T follicular helper cell (primary cell): Measurements from ENCODE around the gene FGR.
"Not testable (repeated sequence)": the region's sequence is repeated elsewhere in the genome, so short reads cannot be mapped to it uniquely, and the experiment has no call there.

Experiments used
- DNase-seq: peaks from one replicate; pipeline ENCODE4 v3.0.0-alpha.2; 2020; ENCODE audit warnings: low read depth

The FGR gene

DNA sequence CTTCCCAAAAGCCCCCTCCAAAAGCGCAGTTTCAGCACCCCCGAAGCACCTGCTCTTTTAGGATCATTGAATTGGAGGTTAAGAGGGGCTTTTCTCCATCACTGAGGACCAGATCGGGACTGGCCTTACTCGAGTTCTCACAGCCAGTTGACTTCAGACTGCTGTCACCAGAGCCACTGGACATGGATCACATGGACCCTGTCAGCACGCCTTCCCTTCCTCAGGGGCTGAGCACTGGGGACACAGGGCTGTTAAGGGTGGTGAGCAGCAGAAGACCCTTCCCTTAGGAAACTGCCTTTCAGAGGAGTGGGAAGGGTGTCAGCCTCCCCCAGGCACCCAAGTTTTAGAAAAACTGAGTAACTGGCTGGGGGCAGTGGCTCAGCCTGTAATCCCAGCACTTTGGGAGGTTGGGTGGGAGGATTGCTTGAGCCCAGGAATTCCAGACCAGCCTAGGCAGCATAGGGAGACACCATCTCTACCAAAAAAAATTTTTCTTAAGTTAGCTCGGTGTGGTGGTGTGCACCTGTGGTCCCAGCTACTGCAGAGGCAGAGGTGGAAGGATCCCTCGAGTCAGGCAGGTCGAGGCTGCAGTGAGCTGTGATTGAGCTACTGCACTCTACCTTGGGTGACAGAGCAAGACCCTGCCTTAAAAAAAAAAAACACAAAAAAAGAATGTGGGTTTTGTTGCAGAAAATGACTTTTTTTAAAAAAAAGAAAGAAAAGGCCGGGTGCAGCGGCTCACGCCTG is 584 bp upstream of the FGR start:
- no peak for DNase-seq

DNA sequence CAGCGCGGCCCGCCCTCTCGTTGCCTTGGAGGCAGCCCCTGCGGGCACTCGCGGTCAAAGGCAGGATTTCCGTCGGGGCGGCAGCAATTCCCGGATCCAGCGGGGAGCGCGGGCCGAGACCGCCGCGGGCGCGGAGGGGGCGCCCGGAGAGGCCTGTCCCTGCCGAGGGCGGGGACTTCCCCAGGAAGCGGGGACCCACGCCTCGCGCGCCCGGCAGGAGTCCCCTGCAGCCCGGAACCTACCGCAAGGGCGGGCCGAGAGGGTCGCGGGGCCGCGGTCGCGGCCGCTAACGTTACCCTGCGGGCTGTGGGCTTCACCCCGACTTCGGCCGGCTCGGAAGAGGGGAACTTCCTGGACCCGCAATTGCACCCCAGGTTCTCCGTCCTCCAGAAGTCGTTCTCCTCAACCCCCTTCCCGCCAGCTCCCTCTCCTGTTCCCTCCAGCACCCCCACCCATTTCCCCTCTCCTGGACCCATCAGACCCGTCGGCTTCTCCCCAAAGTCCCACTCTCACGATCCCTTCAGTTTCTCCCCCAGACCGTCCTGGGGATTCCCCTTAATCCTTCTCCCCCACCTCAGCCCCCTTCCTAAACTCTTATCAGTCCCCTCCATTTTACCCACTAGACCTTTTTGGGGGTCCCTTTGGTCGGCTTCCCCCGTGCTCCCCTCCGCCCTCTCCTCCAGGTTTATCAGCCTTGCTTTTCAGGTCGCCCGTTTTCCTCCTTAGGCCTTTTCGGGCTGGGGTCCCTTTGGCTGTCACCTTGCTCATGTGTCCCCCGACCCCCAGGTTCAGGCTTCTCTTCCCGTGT is 604 bp downstream of the FGR start:
- DNase-seq = no peak

DNA sequence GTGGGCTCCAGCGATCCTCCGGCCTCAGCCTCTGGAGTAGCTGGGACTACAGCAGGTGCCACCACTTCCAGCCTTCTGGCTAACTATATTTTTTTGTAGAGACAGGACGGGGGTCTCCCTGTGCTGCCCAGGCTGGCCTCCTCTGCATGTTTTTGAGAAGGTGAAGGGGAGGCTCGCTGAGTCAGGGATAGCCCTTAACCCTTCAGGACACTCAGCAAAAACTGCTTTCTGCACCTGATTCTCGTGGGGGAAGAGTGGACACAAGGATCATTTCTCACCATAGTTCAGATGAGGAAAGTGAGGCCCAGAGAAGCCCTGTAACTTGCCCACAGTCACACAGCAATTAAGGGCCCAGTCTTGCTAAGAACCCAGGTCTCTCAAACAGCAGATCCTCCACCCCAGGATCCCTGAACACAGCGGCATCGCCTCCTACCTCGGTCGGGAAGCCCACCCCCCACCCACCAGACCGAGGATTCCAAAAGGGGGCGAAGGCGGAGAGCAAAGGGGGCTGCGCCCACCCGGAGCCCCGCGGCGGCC is 1.3 kb downstream of the FGR start:
- no peak for DNase-seq

DNA sequence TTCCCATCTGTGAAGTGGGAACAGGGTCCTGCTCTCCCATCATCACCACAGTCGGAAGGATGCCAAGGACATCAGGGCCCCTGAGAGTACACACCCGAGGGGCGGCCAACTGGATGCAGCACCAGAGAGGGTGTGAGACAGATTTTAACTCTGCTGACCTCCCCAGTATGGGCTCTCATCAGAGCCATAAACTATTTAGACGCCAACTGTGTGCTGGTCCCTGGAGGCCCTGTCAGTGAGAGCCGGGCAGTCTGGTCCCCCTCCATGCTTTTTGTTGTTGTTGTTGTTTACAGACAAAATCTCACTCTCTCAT is 1.7 kb downstream of the FGR start:
- DNase-seq = no peak

DNA sequence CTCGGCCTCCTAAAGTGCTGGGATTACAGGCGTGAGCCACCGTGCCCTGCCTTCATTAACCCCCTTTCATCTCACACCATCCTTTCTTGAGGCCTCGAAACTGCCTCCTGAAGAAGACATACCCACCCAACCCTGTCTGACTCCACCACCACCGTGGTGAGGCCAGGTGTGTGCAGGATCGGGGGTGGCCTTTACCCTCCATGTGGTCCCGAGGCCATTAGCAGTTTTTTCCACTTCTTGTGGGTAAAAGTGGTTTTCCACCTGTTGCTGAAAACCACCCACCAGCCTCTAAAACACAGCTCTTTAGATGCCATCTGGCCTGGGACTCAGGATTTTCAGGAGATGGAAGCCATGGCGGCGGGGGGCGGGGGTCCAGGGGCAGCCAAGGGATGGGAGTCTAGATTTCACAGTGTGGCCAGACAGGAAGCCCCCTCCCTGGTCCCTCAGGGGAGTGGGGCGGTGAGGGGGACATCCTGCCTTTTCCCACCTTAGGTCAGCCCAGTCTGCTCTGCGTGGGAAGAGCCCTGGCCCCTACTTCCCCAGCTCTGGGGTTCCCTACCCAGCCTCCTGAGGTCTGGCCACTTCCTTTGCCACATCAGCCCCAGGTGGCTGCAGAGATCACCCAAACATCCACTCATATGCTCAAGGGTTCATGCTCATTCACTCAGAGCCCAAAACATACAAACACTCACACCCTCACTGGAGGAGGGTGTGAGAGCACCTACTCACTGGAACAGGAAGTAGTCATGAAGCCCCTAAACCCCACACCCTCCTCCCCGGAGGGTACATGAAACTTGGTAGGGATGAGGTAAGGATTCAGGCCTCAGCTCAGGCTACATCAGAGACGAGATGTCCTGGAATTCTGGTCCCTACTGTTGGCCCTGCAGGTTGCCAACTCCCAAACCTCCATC is 2.3 kb downstream of the FGR start:
- DNase-seq = no peak

DNA sequence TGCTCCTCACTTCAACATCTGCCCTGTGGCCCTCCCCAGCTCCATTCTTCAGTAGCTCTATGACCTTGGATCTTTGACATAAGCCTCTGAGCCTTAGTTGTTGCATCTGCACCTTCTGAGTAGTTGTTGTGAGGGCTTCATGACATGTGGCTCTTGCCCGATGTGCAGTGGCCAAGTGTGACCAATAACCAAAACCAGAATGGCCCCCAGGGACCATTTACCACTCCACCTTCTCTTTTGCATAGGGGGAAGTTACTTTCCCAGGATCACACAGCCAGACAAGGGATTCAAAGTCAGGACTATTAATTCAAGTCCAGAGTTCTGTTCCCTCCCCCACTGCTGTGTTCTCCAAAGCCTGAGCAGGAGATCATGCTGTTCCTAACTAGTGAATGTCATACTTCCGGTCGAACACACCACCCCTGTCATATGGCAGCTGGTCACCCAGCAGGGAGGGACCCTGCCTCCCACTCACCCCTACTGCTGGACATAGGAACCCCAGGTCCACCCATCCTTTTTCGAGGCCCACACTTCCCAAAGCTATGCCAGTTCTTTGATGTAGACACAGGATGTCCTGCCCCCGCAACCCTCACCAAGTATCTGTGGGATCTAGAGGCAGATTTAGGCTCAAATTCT is 4.0 kb downstream of the FGR start:
- no peak for DNase-seq

DNA sequence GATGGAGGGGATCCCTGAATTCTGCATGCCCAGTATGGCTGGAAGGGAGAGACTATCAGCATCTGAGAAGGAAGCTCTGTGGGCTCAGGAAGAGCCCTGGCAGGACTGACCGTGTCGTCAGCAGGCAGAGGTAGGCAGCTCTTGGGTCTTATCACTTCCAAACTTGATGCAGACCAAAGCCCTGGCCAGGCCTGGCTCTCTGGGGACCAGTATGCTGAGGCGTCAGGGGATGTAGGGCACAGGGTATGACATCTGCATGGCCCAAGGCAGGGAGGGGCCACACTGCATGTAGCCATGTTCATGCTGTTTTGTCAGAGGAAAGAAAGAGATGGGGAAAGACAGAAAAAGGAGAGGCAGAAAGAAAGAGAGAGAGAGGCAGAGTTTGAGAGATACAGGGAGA is 6.3 kb downstream of the FGR start:
- DNase-seq = no peak

DNA sequence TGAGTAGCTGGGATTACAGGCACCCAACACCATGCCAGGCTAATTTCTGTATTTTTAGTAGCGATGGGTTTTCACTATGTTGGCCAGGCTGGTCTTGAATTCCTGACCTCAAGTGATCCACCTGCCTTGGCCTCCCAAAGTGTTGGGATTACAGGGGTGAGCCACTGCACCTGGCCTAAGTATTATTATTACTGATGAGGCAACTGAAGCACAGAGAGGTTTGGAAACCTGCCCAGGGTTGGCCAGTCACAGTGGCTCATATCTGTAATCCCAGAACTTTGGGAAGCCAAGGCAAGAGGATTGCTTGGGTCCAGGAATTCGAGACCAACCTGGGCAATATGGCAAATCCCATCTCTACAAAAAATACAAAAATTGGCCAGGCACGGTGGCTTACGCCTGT is 7.3 kb downstream of the FGR start:
- not testable (repeated sequence) for DNase-seq

DNA sequence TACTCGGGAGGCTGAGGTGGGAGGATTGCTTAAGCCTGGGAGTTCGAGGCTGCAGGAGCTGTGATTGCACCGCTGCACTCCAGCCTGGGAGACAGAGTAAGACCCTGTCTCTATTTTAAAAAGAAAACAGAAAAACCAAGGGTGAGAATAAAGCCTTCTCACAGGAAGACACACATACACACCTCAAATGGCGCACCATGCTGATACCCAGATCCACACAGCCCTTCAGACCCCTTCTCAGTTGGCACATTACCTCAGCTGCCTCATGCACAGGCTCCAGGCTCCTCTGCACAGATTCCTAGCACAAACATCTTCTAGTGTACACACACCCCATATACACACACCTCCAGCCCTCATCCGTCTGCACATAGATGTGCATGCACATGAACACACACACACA is 7.9 kb downstream of the FGR start:
- no peak for DNase-seq

DNA sequence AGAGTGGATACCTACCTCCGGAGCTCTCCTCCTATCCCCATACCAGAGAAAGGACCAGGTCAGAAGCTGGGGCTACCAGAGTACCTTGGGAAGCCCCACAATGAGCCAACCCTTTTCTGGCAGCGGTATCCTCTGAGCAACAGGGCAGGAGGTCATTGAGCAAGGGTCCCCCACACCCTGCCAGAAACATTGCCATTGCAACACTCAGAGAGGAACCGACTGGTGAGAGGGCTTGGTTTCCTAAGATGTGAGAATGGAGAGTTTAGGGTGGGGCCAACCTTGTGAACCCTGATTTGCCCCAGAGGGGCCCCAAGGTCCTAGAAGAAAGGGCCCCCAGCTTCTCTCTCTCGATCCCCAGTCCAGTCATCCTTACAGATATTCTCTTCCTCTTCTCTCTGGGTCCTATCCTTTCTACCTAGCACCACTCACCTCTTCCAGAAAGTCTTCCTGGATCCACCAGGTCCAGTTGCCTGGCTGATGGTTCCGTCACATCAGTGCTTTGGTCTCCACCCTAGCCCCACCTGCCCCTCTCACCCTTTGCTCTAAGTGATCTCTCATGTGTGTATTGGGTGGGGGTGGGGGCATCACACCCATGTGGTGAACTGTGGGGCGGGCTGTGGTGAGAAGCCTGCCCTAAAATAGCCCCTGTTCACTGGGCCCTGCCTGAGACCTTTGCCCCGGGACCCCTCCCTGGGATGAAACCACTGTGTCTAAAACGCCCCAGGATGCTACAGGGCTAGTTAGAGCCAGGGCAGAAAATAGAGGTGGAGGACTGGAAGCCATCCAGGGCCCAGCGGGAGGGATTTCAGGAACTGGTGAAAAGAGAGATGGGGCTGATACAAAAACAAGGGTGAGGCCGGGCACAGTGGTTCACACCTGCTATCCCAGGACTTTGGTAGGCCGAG is 8.7 kb downstream of the FGR start:
- no peak for DNase-seq

DNA sequence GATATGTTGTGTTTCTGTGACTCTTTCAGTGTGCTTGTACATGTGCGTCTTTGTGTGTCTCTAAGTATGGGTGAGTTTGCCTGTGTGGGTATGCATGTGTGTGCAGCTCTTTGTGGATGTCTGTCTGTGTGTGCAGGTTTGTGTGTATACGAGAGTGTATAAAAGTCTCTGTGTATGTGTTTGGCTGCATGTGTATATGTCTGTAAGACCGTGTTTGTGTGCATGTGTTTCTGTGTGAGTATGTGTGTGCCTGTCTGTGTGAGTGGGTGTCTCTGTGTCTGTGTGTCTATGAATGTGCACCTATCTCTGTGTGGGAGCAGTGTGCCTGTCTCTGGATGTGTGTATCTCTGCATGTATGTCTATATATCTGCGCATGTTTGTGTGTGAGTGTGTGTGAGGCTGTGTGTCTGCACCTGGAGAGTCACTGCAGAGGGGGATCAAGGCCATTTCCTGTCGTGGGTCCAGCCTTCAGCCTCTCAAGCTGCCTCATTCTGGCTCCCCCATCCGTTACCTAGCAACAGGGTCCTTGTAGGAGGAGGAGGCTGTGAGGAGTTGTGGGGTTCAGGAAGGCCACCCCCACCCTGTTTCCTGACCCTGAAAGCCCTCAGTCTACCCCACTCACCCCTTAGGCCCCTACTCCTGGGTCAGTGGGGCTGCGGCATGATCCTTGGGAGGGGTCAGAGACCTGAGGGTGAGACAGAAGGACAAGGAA is 10.4 kb downstream of the FGR start:
- DNase-seq = no peak

DNA sequence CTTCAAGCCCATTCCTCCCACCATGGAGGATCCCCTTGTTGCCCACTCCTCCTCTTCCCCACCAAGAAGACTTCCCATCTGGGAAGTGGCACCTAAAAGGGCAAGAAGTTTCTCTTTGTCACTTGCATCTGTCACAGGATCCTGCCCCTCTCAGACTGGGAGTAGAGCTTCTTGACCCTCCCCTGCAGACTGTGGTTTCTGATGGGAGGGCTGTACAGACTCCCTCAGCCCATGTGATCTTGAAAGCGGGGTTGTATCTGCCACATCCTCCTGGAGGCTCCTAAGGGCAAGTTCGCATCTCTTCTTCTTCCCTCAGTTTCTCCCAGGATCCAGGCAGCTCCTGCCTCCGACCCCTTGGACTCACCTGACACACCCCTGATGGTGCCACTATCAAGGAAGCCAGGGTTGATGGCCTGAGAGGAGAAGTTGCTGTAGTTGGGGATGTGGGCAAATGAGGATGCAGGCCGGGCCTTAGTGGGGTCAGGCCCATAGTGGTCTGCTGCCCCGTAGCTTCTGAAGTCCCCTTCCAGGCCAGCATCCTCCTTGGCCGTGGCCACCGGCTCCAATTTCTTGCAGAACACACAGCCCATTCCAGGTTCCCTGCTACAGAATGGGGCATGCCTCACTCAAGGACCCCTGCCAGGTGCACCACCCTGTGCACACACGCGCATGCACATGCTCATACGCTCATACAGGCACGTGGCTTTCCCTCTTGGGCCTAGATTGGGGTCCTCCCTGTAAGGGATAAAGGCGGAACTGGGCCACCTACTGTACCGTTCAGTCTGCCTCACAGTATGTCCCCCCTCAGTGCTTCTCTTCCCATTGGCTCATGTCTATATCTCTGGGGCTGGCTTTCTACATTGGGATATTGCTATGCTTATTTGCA is 11.4 kb downstream of the FGR start:
- DNase-seq = no peak

DNA sequence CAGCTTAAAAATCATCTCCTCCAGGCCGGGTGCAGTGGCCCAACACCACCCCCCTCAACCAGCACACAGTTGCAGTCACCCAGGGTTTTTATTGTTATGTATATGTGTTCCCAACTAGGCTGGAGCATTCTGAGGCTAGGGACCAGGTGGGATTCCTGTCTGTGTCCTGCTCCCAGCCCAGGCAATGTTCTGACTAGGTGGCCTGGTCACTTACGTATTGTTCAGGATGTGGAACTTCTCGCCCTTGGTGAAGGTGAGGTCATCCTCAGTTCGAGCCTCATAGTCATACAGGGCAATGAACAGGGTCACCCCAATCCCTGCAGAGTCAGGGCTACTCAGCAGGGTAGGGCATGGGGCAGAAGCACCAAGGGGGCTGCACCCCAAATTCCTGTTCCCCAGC is 12.2 kb downstream of the FGR start:
- DNase-seq = no peak

DNA sequence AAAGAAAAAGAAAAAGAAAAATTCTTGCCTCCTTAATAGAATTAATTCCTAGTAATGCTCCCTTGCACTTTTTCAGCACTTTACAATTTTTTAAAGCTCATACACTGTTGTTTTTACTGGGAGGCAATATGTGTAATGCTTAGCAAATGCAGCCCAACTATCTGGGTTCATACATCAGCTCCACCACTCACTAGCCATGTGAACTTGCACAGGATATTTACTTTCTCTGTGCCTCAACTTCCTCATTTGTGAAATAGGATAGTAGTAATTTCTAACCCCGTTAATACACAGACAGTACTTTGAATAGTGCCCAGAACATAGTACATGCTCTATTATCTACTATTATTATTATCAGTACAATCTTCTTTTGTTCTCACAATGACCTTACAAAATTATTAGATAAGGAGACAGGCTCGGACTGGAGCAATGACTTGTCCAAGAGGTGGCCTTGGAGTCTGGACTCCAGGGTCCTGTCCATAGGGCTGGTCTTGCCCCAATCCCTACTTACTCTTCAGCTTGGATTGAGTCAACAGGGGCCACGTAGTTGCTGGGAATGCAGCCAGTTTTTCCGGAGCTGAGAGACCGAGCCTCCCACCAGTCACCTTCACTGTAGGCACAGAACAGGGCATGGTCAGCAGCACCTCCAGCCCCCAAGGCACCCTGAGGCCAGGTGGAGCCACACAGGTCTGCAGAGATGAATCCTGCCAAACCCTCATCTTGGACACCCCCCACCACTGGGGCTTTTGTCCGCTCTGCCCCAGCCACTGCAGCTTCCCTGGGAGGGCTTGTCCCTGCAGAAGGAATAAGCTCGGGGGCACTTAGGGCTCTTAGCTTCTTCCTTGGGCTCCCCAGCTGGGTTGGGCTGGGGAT is 13.7 kb downstream of the FGR start:
- DNase-seq = no peak

DNA sequence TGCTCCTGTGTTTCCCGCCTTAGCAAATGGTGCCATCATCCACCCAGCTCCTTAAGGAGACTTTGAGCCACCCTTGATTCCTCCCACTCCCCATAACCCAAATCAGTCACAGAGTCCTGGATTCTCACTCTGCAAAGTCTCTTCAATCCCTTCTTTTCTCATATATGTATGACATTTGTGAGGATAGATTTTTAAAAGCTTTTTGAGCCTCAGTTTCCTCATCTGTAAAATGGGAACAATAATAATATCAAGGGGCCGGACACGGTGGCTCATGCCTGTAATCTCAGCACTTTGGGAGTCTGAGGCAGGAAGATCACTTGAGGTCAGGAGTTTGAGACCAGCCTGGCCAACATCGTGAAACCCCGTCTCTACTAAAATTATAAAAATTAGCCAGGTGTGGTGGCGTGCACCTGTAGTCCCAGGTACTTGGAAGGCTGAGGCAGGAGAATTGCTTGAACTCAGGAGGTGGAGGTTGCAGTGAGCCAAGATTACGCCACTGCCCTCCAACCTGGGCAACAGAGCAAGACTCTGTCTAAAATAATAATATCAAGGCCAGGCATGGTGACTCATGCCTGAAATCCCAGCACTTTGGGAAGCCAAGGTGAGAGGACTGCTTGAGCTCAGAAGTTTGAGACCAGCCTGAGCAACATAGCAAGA is 15.1 kb downstream of the FGR start:
- DNase-seq = not testable (repeated sequence)

DNA sequence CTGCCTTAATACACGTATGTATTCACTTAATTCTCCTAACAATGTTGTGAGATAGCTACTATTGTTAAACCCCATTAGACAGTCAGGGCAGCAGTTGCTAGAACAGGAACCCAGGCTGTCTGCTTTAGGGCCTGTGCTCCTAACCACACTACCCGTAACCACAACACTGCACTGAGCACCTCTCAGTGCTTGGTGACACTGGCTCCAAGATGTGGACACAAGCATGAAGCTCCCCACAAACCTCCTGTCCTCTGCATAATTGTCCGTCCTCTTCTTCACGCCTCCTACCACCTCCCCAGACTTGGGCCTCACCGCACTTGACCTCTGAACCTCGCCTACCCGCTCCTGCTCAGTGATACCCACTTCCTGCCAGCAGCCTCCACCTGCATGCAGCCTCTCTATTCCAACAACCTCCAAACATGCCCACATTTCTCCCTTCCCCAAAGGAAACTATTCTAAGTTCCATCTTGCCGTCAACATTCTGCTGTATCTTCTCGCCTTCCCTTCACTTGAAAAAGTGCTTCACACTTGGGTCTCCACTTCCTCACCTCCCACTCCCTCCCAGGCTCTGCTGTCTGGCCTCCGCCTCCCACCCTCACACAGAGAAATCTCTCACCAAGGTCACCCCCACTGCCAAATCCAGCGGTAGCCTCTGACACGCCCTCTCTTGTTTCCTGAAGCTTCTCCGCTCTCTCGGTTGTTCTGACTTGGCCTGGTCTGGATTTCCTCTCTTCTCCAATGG is 16.5 kb downstream of the FGR start:
- no peak for DNase-seq

DNA sequence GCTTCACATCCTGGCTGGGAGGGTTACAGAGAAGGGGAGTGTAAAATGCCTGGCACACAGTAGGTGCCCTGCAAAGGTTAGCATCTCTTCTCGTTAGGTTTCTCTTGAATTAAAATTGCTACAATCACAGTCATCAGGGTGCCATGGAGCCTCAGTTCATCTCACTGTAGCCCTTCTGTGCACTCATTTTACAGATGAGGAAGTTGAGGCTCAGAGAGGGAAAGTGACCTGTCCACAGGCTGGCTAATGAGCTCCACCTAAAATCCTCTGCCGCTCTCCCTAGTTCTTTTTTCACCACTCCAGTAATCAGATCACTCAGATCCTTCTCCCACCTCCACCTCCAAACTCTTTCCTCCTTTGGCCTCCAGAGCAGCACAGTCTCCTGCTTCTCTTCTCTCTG is 17.6 kb downstream of the FGR start:
- DNase-seq = no peak
